Activated T-helper 2 cell treated with anti-CD3 and anti-CD28 coated beads, Interferon-gamma antibody, Interleukin-2, Interleukin-4, amounts not matched to agents 10 μg/mL and 5 μg/mL and 100 μg/mL, durations not matched to agents 14 hours and 24 hours and 36 hours (primary cell): ENCODE data around the gene LARP1B. TPM values are rescaled to one million over a fixed set of nuclear protein-coding genes. Genes with fewer than 3 reads are reported as not detected.
"Not testable (repeated sequence)": the region's sequence is repeated elsewhere in the genome, so short reads cannot be mapped to it uniquely, and the experiment has no call there.

Experiments
- DNase-seq: peaks from one replicate; pipeline ENCODE4 v3.0.0; 2021; ENCODE audit warnings: low spot score
- H3K27ac Mint-ChIP-seq: one replicate; pipeline ENCODE4 v1.8.0; 2021; ENCODE audit warnings: mixed read lengths
- H3K27me3 Mint-ChIP-seq: one replicate; pipeline ENCODE4 v1.8.0; 2021; ENCODE audit warnings: low read depth, mixed read lengths
- H3K36me3 Mint-ChIP-seq: one replicate; pipeline ENCODE4 v1.8.0; 2021; ENCODE audit warnings: low read depth, mixed read lengths
- H3K4me1 Mint-ChIP-seq: one replicate; pipeline ENCODE4 v1.8.0; 2021; ENCODE audit warnings: low read depth, mixed read lengths
- H3K4me3 Mint-ChIP-seq: one replicate; pipeline ENCODE4 v1.8.0; 2021; ENCODE audit warnings: low read depth, mild to moderate bottlenecking, moderate library complexity, mixed read lengths
- H3K9me3 Mint-ChIP-seq: one replicate; pipeline ENCODE4 v1.8.0; 2021; ENCODE audit warnings: mixed read lengths
- intact Hi-C: fragments of 100-400 bp; cut with micrococcal nuclease; formaldehyde crosslinking; loops from one replicate; pipeline ENCODE4 v1.15.1; 2023
- total RNA-seq: library from RNA; stranded (reverse); gene quantifications from 2 replicates; pipeline ENCODE4 v1.2.3, GENCODE V29; 2022

Gene LARP1B
- total RNA-seq, 1 donor from 2014 or later, result 32.2 TPM

GRCh38 chr4:128242601-128243000 is 181.5 kb downstream of the LARP1B start:
- intact Hi-C loops, result no loop called here

GRCh38 chr4:128244379-128244778 is 183.3 kb downstream of the LARP1B start:
- Mint-ChIP-seq H3K4me1 (no peaks in the 10 kb centered on the region), H3K36me3 (no peaks in the 10 kb centered on the region), H3K27ac (no peak overlapping the region), H3K9me3 (peaks cover 15% of the 10 kb centered on the region), H3K4me3 (no peak overlapping the region), H3K27me3 (peaks cover 2% of the 10 kb centered on the region)
- no peak for DNase-seq
- intact Hi-C loops, result no loop called here

More at GRCh38 chr4:128242601-128243000, 181.5 kb downstream of the LARP1B start:
- H3K4me1 Mint-ChIP-seq, result no peaks in the 10 kb centered on the region
- H3K27ac Mint-ChIP-seq, result no peak overlapping the region
- no peaks in the 10 kb centered on the region for H3K36me3 Mint-ChIP-seq
- H3K4me3 Mint-ChIP-seq, result no peak overlapping the region
- peaks cover 2% of the 10 kb centered on the region for H3K27me3 Mint-ChIP-seq
- peaks cover 4% of the 10 kb centered on the region for H3K9me3 Mint-ChIP-seq
- no peak for DNase-seq

DNA sequence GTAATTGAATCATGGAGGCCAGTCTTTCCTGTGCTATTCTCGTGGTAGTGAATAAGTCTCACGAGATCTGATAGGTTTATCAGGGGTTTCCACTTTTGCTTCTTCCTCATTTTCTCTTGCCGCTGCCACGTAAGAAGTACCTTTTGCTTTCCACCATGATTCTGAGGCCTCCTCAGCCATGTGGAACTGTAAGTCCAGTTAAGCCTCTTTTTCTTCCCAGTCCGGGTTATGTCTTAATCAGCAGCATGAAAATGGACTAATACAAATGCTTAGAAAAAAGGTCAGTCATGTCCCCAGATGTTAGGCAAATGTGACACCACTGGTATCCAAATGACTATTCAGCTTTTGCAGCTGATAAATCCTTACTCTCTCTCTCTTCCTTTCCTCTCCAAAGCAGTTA is 184.3 kb downstream of the LARP1B start:
- peaks cover 22% of the 10 kb centered on the region for H3K9me3 Mint-ChIP-seq
- H3K27ac Mint-ChIP-seq, DNase-seq, H3K4me1 Mint-ChIP-seq, H3K36me3 Mint-ChIP-seq, H3K27me3 Mint-ChIP-seq, H3K4me3 Mint-ChIP-seq, intact Hi-C loops: not testable (repeated sequence)

- intact Hi-C loops, result no loop called here
- Mint-ChIP-seq H3K4me3 (no peak overlapping the region), H3K27me3 (peaks cover 2% of the 10 kb centered on the region), H3K27ac (no peak overlapping the region), H3K4me1 (no peaks in the 10 kb centered on the region), H3K36me3 (no peaks in the 10 kb centered on the region), H3K9me3 (peaks cover 22% of the 10 kb centered on the region)
- DNase-seq, result no peak
These were observed 186.8 kb downstream of the LARP1B start for GRCh38 chr4:128247906-128248305.

GRCh38 chr4:128249787-128250668 is 188.9 kb downstream of the LARP1B start:
- Mint-ChIP-seq H3K4me1 (no peaks in the 10 kb centered on the region), H3K27me3 (peaks cover 2% of the 10 kb centered on the region), H3K4me3 (no peak overlapping the region), H3K27ac (no peak overlapping the region), H3K9me3 (peaks cover 22% of the 10 kb centered on the region), H3K36me3 (no peaks in the 10 kb centered on the region)
- DNase-seq, result no peak
- intact Hi-C loops, result no loop called here

GRCh38 chr4:128255906-128256305 is 194.8 kb downstream of the LARP1B start:
- no peaks in the 10 kb centered on the region for H3K36me3 Mint-ChIP-seq
- no peak for DNase-seq
- H3K27ac Mint-ChIP-seq, result no peak overlapping the region
- no peaks in the 10 kb centered on the region for H3K4me1 Mint-ChIP-seq
- intact Hi-C loops, result no loop called here
- H3K4me3 Mint-ChIP-seq, result no peak overlapping the region
- H3K9me3 Mint-ChIP-seq, result no peaks in the 10 kb centered on the region
- H3K27me3 Mint-ChIP-seq, result peaks cover 2% of the 10 kb centered on the region

GRCh38 chr4:128256539-128256938 is 195.4 kb downstream of the LARP1B start:
- H3K9me3 Mint-ChIP-seq, result no peaks in the 10 kb centered on the region
- H3K4me3 Mint-ChIP-seq, result no peak overlapping the region
- intact Hi-C loops, result no loop called here
- no peak overlapping the region for H3K27ac Mint-ChIP-seq
- H3K27me3 Mint-ChIP-seq, result peaks cover 2% of the 10 kb centered on the region
- no peaks in the 10 kb centered on the region for H3K4me1 Mint-ChIP-seq
- no peak for DNase-seq
- H3K36me3 Mint-ChIP-seq, result no peaks in the 10 kb centered on the region

- intact Hi-C loops, DNase-seq: not testable (repeated sequence)
These were observed 197.1 kb downstream of the LARP1B start for GRCh38 chr4:128258166-128258565.

DNA sequence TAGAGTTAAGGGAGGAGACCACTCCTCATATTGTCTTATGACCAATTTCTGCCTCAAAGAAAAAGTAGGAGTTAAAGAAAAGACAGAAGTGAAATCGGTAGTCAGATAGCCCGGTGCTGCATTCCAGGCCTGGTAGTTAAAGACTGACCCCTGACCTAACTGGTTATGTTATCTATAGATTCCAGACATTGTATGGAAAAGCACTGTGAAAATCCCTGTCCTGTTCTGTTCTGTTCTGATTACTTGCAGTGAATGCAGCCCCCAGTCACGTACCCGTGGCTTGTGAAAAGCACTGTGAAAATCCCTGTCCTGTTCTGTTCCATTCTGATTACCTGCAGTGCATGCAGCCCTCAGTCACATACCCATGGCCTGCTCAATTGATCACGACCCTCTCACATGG is 198.8 kb downstream of the LARP1B start:
- H3K27me3 Mint-ChIP-seq, H3K9me3 Mint-ChIP-seq, intact Hi-C loops, H3K36me3 Mint-ChIP-seq, DNase-seq, H3K27ac Mint-ChIP-seq, H3K4me3 Mint-ChIP-seq, H3K4me1 Mint-ChIP-seq: not testable (repeated sequence)

More at GRCh38 chr4:128258166-128258565, 197.1 kb downstream of the LARP1B start:
- not testable (repeated sequence) for H3K27me3 Mint-ChIP-seq, H3K4me1 Mint-ChIP-seq, H3K4me3 Mint-ChIP-seq, H3K9me3 Mint-ChIP-seq, H3K27ac Mint-ChIP-seq, H3K36me3 Mint-ChIP-seq

Other genes with a start within 250 kb of the LARP1B start
- gene PLK4, start 180.4 kb upstream of the LARP1B start, total RNA-seq, result 47.4 and 50.1 TPM in 2 replicates
- gene MFSD8, start 96.1 kb upstream of the LARP1B start, total RNA-seq, result 18.7 and 20.2 TPM in 2 replicates
- gene ABHD18, start 95.9 kb upstream of the LARP1B start, total RNA-seq, result 21.0 and 23.9 TPM in 2 replicates
- 45.0 and 47.2 TPM in 2 replicates for gene PGRMC2, start 226.5 kb downstream of the LARP1B start, total RNA-seq